OCI-M1 (cell line): ENCODE measurements around the gene SLC4A1AP.

Experiments
- DNase-seq: peaks from one replicate; lab custom pipeline; 2025; lab: John Stamatoyannopoulos, UW

Gene SLC4A1AP

DNA sequence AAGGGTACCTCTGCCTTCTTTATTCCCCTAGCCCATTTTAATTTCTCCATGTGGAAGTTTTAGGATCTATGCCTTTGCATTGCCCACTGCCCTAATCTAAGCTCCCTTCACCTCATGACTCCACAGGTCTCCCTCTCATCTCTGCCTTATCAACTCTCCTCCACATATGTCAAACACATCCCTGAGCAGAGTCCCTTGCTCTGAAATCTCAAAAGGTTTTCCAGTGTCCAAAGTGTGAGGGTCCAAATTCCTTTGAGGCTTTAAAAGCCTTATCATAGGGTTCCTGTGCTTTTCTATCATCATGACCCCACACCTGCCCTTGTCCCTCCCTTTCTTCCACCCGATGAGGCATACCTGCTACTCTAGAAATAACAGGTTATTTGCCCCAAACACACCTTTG is 38.6 kb downstream of the SLC4A1AP start:
- DNase-seq = no peak

DNA sequence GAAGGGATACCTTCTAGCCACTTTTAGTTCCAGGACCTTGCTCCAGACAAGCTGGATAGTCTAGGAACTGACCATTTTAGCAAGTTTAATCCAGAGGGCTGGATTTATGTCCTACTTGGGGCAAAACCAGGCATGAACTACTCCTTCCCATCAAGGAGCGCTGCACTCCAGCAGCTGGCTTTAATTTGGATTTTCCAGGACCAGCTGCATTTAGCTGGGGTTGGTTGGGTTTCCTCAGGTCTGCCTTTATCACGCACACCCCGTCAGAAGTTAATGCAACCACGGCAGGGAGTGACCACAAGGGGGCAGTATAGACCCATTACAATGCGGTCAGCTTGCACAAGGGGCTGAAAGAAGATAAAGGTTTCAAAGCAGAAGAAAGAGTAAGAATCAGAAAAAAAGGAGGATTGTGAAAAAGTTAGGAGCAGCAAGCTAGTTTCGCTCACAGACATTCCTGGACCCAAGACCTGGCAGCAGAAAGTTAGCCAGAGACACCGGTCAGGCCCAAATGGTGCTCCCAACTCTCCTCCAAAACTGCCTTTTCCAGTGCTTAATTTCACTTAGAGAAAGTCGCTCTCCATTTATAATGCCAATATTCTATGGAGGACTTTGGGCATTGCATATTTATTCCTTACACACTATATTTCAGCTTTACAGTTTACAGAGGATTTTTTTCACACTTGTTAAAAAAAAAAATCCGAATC is 40.1 kb downstream of the SLC4A1AP start:
- DNase-seq = peak; percentile 95

DNA sequence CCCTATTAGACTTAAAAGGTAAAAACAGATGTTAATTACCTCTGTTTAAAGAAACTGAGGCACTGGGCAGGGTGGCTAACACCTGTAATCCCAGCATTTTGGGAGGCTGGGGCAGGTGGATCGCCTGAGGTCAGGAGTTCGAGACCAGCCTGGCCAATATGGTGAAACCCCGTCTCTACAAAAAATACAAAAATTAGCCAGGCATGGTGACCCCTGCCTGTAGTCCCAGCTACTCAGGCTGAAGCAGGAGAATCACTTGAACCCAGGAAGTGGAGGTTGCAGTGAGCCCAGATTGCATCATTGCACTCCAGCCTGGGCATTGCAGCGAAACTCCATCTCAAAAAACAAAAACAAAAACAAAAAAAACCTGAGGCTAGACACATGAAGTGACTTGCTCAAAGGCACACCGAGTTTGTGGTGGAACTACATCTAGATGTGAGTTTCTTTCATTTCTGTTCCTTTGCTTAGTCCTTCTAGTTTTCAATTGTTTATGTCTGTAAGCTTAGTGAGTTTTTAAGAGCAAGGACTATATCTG is 40.7 kb downstream of the SLC4A1AP start:
- DNase-seq = no peak

DNA sequence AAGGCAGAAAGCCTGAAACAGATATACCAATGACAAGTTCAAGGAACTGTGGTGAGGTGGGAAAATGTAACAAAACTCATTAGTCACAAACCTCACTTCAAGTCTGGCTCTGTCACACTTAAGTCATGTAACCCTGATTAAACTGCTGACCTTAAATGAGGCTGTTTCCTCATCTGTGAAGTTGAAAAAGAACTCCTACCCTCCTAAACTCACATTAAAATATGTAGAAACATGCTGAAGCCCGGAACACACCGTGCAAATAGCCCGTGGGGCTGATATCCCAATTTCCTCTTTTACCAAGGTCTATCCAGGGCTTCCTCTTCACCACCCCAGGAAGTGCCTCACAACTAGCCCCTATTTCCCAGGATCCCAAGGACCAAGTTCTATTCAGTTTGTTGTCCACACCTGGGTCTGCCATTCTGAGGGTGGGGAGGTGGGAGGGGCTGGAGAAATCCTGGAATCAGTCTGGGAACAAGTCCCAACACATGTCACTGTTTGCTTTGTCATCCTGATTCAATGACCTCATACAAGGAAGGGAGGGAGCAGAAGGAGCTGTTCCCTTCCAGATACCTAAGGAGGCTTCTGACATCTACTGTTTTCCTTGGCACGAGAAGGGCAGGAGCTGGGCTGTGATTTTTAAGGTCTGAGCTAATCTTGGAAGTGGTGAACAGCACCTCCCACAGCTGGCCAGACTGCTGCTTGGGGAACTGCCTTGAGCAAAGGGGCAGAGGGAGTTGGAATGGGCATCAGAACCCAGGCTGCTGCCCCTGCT is 42.3 kb downstream of the SLC4A1AP start:
- DNase-seq = peak; percentile 28

DNA sequence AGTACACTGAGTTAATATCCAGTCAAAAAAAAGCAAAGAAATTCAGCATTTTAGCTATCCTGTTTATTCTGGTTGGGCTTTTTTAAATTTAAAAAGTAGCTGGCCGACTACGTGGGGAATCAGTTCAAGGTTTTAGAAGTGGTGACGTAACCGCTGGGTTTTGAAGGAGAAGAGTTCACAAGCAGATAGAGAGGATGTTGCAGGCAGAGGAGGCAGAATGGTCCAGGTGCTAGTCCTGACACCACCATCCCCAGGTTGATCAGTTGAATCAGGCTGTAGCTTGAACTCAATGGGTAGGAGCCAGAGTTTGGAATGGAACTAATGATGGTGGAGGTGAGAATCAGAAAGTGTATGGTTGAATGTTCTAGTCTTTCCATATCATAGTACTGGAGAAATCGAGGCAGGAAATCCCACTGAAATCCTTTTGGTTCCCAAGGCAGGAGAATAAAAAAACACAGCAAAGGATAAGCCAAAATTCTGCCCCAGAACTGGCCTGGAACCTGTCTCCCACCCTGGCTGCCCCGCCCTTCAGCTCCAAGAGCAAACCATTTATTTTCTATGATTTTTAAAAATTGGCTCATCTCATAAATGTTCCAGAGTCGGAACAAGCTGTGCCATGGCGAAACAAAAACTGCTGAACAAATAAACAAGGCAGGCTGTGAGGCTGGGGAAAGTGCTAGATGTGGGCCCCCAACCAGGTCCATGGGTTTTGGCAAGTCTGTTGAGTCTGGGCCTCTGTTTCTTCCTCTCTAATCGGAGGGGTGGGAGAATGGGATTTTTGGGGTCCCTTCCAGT is 44.0 kb downstream of the SLC4A1AP start:
- DNase-seq = no peak

DNA sequence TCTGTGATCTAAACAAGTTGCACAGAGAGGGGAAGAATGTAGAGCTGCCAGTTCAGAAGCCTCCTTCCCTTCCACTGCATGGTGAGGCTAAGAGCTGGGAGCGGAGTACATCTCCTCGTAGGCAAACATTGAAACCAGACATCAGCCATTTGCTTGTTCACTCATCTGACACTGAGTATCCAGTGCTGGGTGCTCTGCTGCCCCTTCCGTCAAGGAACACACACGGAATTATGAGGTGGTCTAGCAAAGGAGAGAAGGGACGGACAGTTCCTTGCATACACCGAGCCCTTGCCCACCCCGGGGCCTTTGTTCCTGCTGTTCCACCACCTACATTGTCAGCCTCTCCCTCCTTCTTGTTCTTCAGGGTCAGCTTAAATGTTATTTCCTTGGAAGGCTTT is 44.6 kb downstream of the SLC4A1AP start:
- DNase-seq = no peak

DNA sequence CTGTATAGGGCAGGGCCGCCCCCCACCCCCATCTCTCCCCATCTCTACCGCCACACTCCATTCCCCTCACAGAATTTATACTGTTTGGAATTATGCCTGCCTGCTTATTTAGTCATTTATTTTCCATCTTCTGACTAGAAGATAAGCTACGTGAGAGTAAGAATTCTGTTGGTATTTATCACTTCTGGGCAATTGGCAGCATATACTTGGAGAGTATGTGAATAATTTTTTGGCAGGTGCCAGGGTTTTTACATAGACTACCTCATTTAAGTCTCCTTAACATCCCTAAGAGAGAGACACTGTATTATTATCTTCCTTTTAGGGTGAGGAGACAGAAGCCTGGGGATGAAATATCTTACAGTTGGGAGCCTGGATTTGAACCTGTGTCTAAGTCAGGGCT is 45.0 kb downstream of the SLC4A1AP start:
- no peak for DNase-seq

DNA sequence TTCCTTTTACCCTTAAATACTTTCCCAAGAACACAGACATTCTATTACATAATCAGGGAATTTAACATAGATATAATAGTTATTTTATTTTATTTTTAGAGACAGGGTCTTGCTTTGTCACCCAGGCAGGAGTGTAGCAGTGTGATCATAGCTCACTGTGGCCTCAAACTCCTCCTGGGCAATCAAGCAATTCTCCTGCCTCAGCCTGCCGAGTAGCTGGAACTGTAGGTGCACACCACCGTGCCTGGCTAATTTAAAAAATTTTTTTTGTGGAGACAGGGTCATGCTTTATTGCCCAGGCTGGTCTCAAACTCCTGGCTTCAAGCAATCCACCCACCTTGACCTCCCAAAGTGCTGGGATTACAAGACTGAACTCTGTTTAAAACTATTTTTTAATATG is 45.6 kb downstream of the SLC4A1AP start:
- no peak for DNase-seq

DNA sequence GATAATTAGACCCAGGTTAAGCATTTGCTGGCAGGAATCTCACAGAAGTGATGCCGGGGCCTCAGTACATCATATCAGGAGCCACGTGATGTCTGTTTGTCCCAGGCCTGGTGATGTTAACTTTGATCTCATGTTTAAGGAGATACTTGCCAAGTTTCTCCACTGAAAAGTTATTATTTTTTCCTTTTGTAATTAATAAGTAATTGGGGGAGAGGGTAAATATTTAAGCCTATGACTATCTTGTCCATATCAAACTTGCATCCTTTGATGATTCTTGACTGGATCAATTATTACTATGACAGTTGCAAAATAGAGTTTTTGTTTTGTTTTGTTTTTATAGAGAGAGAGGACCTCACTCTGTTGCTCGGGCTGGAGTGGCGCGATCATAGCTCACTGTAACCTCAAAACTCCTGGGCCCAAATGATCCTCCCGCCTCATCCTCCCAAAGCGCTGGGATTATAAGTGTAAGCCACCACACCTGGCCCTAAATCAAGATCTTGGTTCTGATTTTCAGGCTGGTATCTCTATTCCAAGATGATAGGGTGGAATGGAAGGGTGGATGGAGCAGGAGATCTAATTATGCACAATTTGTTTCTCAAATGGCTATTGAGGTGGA is 46.4 kb downstream of the SLC4A1AP start:
- no peak for DNase-seq

DNA sequence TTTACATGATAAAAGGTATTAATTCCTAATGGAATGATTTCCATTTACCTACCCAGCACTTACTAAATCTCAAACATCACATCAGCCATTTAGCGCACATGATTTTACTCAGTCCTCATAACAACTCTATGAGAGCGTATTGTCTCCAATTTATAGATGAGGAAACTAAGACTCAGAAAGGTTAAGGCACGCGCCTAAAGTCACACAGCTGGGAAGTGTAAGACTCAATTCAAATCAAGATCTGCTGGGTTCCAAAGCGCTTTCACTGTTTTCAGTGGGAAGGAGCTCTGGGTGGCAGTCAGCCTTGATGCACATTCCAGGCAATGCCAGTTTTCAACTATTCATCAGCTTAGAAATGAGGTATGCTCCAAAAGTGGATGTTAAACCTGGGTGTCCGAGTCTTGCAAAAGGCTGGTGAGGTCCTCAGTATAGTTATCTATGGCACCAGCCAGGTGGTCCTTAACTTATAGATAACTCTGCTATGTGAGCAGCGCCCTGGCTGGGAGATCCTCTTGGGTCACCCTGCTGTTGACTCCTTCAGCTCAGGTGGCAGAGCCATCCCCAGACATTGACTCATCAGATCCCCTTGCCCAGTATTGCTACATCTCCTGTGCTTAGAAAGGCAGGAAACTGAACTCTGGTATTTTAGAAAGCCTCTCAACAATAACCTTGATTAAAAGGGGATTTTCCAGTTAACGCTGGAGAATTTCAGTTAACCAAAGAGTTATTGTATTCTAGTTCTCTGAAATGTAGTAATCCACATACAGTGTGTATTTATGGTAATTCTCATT is 47.1 kb downstream of the SLC4A1AP start:
- DNase-seq = no peak

DNA sequence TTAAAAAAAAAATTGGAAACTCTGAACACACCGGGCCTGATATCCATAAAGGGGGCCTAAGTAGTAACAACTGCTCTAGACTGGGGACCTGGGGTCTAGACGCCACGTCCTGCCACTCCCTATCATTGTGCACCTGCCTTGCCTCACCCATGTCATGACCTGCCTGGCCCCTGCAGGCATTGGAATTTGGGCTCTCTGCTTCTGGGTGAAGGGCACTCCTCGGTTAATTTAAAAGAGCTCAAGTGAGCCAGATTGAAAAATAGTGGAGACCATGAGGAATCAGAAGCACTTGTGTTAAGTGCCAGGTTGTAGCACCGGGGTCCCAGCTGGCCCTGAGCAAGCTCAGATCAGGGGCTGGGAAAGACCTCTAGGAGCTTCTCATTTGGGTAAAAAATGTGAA is 48.1 kb downstream of the SLC4A1AP start:
- DNase-seq = no peak

DNA sequence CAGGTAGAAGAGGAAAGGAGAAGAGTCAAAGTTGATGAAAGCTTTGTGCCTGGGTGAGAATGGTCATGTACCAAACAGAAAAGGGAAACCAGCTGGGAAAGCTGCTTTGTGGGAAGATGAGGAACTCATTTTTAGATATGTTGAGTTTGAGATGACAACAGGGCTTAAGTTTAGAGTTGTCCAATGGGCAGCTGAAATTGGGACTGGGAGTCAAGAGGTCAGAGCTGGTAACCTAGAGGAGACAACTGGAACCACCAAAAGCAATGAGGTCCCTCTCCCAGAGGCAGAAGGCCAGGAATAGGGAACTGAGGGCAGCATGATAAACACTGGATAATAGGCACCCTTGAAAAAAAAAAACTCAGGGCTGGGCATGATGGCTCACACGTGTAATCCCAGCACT is 48.8 kb downstream of the SLC4A1AP start:
- no peak for DNase-seq

DNA sequence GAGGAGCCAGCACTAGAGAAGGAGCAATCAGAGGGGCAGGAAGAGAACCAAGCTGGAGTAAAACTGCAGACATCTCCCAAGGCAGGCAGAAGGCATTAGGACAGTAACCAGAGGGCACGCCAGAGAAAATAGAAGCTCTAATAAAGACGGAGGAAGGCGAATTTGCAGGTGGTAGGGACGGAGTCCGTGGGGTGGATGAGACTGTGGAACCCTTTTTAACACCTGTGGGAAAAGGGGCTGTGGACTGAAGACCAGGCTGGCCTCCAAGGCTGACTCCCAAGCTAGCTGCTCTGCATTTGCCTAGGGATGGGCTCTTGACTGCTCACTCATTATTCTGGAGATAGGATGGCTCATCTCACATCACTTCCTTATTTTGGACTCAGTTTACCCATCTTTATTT is 49.5 kb downstream of the SLC4A1AP start:
- no peak for DNase-seq

DNA sequence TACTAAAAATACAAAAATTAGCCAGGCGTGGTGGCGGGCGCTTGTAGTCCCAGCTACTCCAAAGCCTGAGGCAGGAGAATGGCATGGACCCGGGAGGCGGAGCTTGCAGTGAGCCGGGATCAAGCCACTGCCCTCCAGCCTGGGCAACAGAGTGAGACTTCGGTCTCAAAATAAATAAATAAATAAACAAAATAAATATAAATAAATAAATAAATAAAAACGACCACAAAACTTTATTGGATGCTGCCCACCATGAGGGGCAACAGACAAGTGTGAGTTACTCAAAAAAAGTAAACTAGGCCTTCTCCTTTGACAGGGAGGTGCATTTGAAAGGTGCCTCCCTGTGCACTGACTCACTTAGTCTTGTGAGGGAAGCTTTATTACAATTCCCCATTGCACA is 50.4 kb downstream of the SLC4A1AP start:
- DNase-seq = no peak

DNA sequence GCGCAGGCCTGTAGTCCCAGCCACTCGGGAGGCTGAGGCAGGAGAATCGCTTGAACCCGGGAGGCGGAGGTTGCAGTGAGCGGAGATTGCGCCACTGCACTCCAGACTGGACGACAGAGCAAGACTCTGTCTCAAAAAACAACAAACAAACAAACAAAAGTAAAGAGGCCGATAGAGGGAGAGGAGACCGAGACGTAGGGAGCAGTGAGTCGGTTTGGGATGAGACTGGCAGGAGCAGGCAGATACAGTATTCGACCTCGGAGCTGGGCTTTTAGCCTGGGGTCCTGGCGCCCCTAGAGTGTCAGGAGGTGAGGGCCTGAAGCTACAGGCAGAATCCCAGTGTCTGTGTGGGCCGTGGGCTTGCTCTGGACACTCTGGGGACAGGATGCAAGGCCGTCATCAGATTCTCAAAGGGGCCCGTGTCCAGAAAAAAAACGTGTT is 51.2 kb downstream of the SLC4A1AP start:
- DNase-seq = no peak

DNA sequence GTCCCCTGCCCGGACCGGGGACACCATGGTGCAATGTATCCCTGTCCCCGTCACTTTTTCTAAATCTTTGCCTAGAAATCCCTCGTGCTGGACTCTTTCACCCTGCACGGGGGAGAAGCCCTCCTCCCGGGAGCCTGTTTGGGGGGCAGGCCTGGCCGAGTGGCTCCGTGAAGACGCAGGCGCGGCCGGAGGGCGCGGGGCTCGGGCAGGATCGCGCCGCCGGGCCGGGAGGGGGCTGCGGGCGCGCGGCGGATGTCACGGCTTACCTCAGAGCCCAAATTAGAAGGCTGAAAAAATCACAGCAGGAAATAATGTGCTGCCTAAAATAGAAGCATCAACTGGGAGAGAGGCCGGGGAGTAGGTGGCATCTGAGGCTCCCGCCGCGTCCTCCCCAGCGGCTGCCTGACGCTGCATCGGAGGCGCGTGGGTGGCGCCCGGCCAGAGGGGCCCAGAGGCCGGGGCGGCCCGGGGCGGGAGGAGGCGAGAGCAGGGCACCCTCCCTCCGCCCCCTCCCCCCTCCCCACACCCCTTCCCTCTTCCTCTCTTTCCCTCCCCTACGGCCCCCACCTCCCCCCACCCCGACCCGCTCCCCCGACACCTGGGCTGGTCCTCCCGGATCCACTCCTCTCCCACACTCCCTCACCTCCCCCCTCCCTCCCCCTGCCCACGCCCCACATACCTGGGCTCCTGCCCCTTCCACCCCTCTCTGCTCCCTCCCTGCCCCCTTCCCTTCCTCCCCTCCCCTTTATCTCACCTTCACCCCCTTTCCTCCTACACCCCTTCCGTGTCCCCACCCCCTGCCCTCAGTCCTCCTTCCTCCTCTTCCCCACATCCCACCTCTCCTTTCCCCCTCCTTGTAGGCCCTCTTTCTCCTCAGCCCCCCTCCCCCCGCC is 51.9 kb downstream of the SLC4A1AP start:
- DNase-seq = no peak

DNA sequence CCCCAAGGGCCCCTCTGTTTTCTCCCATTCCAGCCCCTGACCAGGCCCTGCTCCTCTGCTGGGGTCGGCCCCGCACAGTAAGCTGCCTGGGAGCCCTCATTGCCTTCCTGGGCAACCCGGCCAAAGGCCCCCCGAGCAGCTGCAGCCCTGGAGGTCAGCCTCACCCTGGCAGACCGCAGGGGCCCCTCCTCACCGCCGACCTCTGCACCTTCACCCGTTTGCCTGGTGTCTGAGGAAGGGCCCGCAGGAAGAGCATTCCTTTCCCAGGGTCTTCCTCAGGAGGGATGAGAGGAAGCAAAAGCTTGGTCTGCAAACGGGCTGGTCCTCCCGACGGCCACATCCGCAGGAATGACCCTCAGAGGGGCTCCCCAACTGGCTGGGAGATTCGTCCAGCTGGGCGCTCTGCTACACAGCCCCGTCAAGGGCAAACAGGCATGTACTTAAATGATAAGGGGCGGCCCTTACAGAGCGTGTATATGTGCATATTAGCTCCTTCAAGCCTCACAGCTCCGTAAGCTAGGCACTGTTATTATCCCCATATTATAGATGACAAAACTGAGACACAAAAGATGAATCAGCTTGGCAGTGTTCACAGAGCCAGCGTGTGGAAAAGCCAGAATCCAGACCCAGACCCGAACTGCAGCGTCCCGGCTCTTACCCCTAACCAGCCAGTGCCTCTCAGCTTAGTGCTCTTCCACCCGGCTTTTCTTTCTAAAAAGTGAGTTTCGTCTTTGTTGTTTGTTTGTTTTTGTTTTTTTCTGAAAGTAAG is 52.8 kb downstream of the SLC4A1AP start:
- DNase-seq = no peak

DNA sequence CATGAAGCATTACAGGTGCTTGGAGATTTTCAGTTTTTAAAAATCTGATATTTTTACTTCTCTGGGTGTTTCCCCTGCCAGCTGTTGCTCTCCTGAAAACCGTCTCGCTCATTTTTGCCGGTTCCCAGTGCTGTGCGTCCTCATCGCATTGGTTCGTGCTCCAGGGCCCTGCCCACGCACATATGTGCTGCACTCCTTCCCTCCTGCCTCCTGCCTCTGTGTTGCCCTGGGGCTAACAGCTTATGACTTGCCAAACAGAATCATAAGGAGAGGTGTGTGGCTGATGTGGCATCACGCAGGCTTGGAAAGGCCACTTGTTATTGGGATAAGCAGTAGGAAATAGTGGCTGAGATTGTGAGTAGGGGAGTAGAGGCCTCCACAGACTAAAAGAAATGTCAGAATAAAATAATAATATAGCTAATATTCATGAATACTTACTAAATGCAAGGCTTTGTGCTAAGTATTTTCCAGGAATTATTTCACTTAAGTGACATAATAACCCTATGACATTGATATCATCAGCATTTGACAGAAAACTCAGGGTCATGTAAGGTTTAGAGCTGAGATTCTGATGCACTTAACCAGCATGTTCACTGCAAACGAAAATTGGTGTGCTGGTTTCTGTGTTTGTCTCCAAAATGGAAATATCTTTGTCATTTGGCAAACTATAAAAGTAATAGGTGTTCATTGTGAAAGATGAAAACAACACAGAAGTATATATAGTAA is 53.5 kb downstream of the SLC4A1AP start:
- DNase-seq = no peak
